ENCODE measurements around the gene JUP. TPM values are rescaled to one million over a fixed set of nuclear protein-coding genes. Genes with fewer than 3 reads are reported as not detected.

Gene JUP
- total and polyA plus RNA-seq, 2 of the 13 experiments (the other 11 are each of a cell fraction or from before 2014, with no cell fraction given), result 12.1 to 20.6 TPM

DNA sequence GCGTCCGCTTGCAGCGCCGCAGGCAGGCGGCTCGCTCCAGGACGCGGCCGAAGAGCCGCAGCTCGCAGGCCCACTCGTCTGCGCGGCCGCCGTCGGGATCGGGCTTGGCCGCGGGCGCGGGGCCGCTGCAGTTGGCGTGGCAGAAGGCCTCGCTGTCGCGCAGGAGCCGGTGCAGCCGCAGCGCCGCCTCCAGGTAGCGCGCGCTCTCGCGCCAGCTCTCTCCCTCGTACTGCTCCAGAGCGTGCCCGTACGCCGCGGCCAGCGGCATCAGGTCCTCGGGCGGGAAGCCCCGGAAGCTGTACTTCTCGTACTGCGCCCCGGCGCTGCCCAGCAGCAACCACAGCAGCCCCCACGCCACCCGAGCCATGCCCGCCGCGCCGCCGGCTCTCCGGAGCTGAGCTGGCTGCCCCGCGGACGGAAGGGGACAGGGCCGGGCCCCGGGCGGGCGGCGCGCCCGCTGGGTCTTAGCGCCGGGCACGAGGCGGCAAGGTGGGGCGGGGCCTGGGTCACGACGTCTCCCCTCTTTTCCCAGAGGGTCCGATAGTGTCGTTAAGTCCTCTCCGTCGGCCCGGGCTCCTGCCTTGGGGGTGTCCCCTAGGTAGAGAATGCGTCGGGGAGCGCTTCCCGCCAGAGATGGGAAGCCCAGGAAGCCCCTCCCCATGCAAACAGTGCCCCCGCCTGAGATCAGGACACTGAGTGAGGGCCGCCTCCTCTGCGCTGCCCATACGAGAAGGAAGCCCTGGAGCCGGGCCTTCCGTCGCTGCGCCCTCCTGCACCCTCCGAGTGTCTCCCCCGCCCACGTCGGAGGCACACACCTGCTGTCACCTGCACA lies 25.3 kb upstream of the JUP start, which contains the start of gene P3H4 (continued):
- TF ChIP-seq, protein P1, sequence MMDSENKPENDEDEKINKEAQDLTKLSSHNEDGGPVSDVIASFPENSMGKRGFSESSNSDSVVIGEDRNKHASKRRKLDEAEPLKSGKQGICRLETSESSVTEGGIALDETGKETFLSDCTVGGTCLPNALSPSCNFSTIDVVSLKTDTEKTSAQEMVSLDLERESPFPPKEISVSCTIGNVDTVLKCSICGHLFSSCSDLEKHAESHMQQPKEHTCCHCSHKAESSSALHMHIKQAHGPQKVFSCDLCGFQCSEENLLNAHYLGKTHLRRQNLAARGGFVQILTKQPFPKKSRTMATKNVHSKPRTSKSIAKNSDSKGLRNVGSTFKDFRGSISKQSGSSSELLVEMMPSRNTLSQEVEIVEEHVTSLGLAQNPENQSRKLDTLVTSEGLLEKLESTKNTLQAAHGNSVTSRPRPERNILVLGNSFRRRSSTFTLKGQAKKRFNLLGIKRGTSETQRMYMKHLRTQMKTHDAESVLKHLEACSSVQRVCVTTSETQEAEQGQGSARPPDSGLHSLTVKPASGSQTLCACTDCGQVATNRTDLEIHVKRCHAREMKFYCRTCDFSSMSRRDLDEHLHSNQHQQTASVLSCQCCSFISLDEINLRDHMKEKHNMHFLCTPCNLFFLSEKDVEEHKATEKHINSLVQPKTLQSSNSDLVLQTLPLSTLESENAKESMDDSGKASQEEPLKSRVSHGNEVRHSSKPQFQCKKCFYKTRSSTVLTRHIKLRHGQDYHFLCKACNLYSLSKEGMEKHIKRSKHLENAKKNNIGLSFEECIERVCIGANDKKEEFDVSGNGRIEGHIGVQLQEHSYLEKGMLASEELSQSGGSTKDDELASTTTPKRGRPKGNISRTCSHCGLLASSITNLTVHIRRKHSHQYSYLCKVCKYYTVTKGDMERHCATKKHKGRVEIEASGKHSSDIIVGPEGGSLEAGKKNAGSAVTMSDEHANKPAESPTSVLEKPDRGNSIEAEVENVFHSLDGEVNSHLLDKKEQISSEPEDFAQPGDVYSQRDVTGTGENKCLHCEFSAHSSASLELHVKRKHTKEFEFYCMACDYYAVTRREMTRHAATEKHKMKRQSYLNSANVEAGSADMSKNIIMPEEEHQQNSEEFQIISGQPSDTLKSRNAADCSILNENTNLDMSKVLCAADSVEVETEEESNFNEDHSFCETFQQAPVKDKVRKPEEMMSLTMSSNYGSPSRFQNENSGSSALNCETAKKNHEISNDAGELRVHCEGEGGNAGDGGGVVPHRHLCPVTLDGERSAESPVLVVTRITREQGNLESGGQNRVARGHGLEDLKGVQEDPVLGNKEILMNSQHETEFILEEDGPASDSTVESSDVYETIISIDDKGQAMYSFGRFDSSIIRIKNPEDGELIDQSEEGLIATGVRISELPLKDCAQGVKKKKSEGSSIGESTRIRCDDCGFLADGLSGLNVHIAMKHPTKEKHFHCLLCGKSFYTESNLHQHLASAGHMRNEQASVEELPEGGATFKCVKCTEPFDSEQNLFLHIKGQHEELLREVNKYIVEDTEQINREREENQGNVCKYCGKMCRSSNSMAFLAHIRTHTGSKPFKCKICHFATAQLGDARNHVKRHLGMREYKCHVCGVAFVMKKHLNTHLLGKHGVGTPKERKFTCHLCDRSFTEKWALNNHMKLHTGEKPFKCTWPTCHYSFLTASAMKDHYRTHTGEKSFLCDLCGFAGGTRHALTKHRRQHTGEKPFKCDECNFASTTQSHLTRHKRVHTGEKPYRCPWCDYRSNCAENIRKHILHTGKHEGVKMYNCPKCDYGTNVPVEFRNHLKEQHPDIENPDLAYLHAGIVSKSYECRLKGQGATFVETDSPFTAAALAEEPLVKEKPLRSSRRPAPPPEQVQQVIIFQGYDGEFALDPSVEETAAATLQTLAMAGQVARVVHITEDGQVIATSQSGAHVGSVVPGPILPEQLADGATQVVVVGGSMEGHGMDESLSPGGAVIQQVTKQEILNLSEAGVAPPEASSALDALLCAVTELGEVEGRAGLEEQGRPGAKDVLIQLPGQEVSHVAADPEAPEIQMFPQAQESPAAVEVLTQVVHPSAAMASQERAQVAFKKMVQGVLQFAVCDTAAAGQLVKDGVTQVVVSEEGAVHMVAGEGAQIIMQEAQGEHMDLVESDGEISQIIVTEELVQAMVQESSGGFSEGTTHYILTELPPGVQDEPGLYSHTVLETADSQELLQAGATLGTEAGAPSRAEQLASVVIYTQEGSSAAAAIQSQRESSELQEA (CRISPR knock-in tag; IDR thresholded peaks at IDR 0.05; ENCODE audit: not compliant biosample characterization), result peak; percentile 75
- TF ChIP-seq CEBPG (CRISPR knock-in tag; IDR thresholded peaks at IDR 0.05) (no peak), LRRFIP1 (CRISPR knock-in tag; conservative IDR thresholded peaks at IDR 0.05) (no peak), RFX5 (IDR thresholded peaks at IDR 0.05; ENCODE audit: low read depth, low read length) (no peak), ZBTB34 (CRISPR knock-in tag; IDR thresholded peaks at IDR 0.05) (no peak; the same call in 1 of the 2 replicates), ZNF280B (CRISPR knock-in tag; IDR thresholded peaks at IDR 0.05; ENCODE audit: borderline replicate concordance) (peak; percentile 12), NFYB (CRISPR knock-in tag; IDR thresholded peaks at IDR 0.05) (no peak; the same call in 1 of the 2 replicates), ZNF883 (CRISPR knock-in tag; IDR thresholded peaks at IDR 0.05; ENCODE audit: not compliant biosample characterization) (peak; percentile 96), ZNF138 (CRISPR knock-in tag; IDR thresholded peaks at IDR 0.05; ENCODE audit: low read depth) (peak; percentile 85; the same call in 1 of the 2 replicates), NR2C2 (CRISPR knock-in tag; IDR thresholded peaks at IDR 0.05; ENCODE audit: borderline replicate concordance) (no peak; the same call in 1 of the 2 replicates), HMG20A (CRISPR knock-in tag; IDR thresholded peaks at IDR 0.05; ENCODE audit: borderline replicate concordance) (no peak), SNAI1 (CRISPR knock-in tag; IDR thresholded peaks at IDR 0.05; ENCODE audit: borderline replicate concordance) (no peak)
- TF ChIP-seq, protein P2, sequence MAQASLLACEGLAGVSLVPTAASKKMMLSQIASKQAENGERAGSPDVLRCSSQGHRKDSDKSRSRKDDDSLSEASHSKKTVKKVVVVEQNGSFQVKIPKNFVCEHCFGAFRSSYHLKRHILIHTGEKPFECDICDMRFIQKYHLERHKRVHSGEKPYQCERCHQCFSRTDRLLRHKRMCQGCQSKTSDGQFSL (CRISPR knock-in tag; IDR thresholded peaks at IDR 0.05), result no peak; the same call in 1 of the 2 replicates
